Kidney glomerular epithelial cell (primary cell): ENCODE results near the gene LDLRAD4.
"Not testable (repeated sequence)": the region's sequence is repeated elsewhere in the genome, so short reads cannot be mapped to it uniquely, and the experiment has no call there.

Experiments
- DNase-seq: peaks from one replicate; lab custom pipeline; 2025; lab: John Stamatoyannopoulos, UW

Gene LDLRAD4

GRCh38 chr18:13598591-13598990, 380.0 kb downstream of the LDLRAD4 start:
- DNase-seq, result no peak

GRCh38 chr18:13599031-13599430, 380.5 kb downstream of the LDLRAD4 start:
- no peak for DNase-seq

- no peak for DNase-seq
Measured at GRCh38 chr18:13603304-13604019, 384.9 kb downstream of the LDLRAD4 start.

GRCh38 chr18:13604786-13605185, 386.2 kb downstream of the LDLRAD4 start:
- no peak for DNase-seq

GRCh38 chr18:13605477-13605876, 386.9 kb downstream of the LDLRAD4 start:
- no peak for DNase-seq

- no peak for DNase-seq
Measured at GRCh38 chr18:13605901-13606300, 387.3 kb downstream of the LDLRAD4 start.

GRCh38 chr18:13606604-13607254, 388.2 kb downstream of the LDLRAD4 start:
- no peak for DNase-seq

GRCh38 chr18:13608024-13608562, 389.5 kb downstream of the LDLRAD4 start:
- not testable (repeated sequence) for DNase-seq

- DNase-seq, result no peak
Measured at GRCh38 chr18:13608791-13609532, 390.4 kb downstream of the LDLRAD4 start.

GRCh38 chr18:13610555-13611141, 392.1 kb downstream of the LDLRAD4 start:
- no peak for DNase-seq

- DNase-seq, result no peak
Measured at GRCh38 chr18:13611142-13611600, 392.6 kb downstream of the LDLRAD4 start.

GRCh38 chr18:13611601-13612195, 393.1 kb downstream of the LDLRAD4 start:
- DNase-seq, result peak; percentile 1

- no peak for DNase-seq
Measured at GRCh38 chr18:13612196-13612997, 393.8 kb downstream of the LDLRAD4 start.

GRCh38 chr18:13613099-13613498, 394.5 kb downstream of the LDLRAD4 start:
- no peak for DNase-seq

GRCh38 chr18:13613591-13614501, 395.3 kb downstream of the LDLRAD4 start:
- no peak for DNase-seq

- no peak for DNase-seq
Measured at GRCh38 chr18:13614641-13615288, 396.2 kb downstream of the LDLRAD4 start.

GRCh38 chr18:13615432-13615861, 396.9 kb downstream of the LDLRAD4 start:
- no peak for DNase-seq

GRCh38 chr18:13616041-13616440, 397.5 kb downstream of the LDLRAD4 start:
- no peak for DNase-seq

GRCh38 chr18:13616525-13617035, 398.0 kb downstream of the LDLRAD4 start:
- no peak for DNase-seq
